Activated T-helper 17 cell treated with anti-CD3 and anti-CD28 coated beads, Interleukin-2, amount 50 U/mL, for 72 hours (primary cell): ENCODE data around the gene BIRC5. TPM values are rescaled to one million over a fixed set of nuclear protein-coding genes. Genes with fewer than 3 reads are reported as not detected.
A peak's percentile ranks its signal among the peaks of the same experiment; 100 is the strongest.
"Not testable (repeated sequence)": the region's sequence is repeated elsewhere in the genome, so short reads cannot be mapped to it uniquely, and the experiment has no call there.

Source experiments
- ATAC-seq: fragments of 150-1000 bp; cut with Tn5 transposase; replicated peaks from 2 replicates; pipeline ENCODE4 v1.10.0; 2021; ENCODE audit warnings: mild to moderate bottlenecking, moderate library complexity
- H3K27ac Mint-ChIP-seq: one replicate; pipeline ENCODE4 v1.8.0; 2022; ENCODE audit warnings: mixed read lengths
- H3K27me3 Mint-ChIP-seq: one replicate; pipeline ENCODE4 v1.8.0; 2022; ENCODE audit warnings: mixed read lengths
- H3K36me3 Mint-ChIP-seq: one replicate; pipeline ENCODE4 v1.8.0; 2022; ENCODE audit warnings: low read depth, mild to moderate bottlenecking, mixed read lengths
- H3K4me1 Mint-ChIP-seq: one replicate; pipeline ENCODE4 v1.8.0; 2022; ENCODE audit warnings: mixed read lengths
- H3K4me3 Mint-ChIP-seq: one replicate; pipeline ENCODE4 v1.8.0; 2022; ENCODE audit warnings: mild to moderate bottlenecking, mixed read lengths
- H3K9me3 Mint-ChIP-seq: one replicate; pipeline ENCODE4 v1.8.0; 2022; ENCODE audit warnings: mixed read lengths
- total RNA-seq, 2 donors: library from RNA; stranded (reverse); gene quantifications; one replicate each; pipeline ENCODE4 v1.2.3, GENCODE V29; 2022

Gene BIRC5
- total RNA-seq, 2 donors from 2014 or later, result 68.6 to 104 TPM

DNA sequence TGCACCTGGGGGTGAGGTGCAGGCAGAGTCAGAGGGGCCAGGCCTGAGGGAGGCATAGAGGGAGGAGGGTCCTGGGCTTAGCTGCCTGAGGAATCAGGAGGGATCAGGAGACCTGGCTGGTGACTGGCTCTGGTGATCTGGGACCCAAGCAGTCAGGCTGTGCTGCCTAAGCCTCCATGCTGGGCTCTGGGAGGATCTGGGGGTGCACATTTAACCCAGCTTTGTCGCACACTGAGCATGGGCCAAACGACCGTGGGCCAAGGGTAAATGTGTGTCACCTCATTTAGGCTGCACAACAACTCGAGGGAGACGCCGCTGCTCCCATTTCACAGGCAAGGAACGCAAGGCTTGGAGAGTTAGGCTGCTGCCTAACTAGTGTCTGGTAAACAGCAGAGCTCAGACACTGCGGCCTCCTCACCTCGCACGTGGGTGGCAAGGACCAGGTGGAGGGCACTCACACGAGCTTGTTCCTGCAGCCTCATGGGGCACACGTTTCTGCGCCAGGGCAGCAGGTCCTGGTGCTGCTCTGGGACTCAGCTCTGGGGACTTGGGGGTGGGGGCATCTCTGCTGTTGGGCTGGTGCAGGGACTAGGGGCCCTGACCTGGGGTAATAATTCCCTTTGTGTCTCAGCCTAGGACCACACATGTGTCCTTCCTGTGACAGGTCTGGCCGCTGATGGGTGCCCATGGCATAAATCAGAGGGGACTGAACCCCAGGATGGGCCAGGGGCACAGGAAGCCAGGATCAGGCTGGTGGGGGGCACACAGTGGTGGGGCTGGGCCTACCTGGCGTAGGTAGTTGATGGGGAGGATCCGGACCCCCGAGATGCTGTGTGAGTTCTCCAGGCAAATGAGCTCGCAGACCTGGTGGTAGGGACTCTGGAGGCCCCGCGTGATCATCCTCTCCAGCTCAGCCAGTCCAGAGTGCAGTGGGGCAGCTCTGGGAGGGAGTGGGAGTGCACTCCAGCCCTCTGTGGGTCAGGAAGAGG lies 36.1 kb downstream of the BIRC5 start:
- Mint-ChIP-seq H3K27me3 (no peaks in the 10 kb centered on the region), H3K9me3 (no peaks in the 10 kb centered on the region), H3K36me3 (no peaks in the 10 kb centered on the region), H3K4me1 (peaks cover 23% of the 10 kb centered on the region), H3K27ac (no peak overlapping the region), H3K4me3 (no peak overlapping the region)
- no peak for ATAC-seq

DNA sequence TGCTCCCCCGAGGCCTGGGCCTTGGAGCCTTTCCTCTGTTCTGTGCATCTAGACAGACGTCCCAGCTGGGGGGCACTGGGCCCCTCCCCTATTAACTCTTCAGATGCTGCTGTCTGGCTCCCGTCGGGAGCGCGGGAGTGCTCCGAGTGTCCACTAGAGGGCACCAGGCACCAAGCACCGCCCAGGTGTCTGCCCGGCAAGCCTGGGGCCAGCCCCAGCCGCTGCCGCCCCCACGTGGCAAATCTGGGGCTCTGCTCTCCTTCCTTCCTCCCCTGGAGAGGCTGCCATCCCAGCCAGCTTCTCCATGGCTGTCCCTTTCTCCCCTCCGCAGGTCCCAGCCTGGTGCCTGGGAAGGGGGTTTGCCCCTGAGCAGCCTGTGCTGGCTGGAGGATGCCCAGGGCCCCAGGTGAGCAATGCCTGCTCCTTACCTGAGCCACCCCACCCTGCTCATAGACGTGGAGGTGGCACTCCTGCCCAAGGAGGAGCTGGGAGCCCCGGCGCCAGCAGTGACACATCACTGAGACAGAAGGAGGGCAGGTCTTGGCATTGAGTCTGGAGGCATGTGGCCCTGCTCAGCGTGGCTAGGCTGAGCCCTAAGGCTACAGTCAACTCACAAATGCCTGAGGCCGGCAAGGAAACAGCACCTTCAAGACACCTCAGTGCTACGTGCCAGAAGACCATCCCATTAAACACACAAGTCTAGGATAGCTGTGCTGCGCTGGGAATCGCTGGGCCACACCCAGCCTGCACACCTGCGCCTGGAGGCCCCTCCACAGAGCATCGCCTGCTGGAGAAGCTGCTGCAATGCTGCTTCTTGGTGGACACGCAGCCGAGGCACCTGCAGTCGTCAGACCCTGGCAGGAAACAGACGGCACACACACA lies 37.1 kb downstream of the BIRC5 start:
- peak; percentile 82 for ATAC-seq
- no peak overlapping the region for H3K27ac Mint-ChIP-seq
- peak overlapping the region; percentile 69 for H3K4me3 Mint-ChIP-seq
- no peaks in the 10 kb centered on the region for H3K27me3 Mint-ChIP-seq
- peaks cover 23% of the 10 kb centered on the region for H3K4me1 Mint-ChIP-seq
- no peaks in the 10 kb centered on the region for H3K9me3 Mint-ChIP-seq
- H3K36me3 Mint-ChIP-seq, result no peaks in the 10 kb centered on the region

DNA sequence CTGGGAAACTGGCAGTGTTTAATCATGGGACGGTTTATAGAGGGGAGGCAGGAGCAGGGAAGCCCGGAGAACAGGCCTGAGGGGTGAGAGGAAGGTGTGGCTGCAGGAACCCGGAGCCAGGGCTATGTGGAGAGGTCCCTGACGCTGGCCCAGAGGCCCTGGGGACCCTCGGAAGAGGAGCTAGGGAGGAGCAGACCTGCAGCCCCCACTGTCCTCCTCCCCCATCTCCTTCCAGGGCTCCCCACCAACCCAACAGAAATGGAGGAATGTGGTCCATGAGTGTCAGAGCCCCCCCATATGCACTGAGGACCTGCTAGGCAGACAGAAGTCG lies 37.7 kb downstream of the BIRC5 start:
- H3K4me1 Mint-ChIP-seq, result peaks cover 23% of the 10 kb centered on the region
- ATAC-seq, result no peak
- no peak overlapping the region for H3K27ac Mint-ChIP-seq
- H3K4me3 Mint-ChIP-seq, result peak overlapping the region; percentile 69
- no peaks in the 10 kb centered on the region for H3K27me3 Mint-ChIP-seq
- H3K9me3 Mint-ChIP-seq, result no peaks in the 10 kb centered on the region
- no peaks in the 10 kb centered on the region for H3K36me3 Mint-ChIP-seq

DNA sequence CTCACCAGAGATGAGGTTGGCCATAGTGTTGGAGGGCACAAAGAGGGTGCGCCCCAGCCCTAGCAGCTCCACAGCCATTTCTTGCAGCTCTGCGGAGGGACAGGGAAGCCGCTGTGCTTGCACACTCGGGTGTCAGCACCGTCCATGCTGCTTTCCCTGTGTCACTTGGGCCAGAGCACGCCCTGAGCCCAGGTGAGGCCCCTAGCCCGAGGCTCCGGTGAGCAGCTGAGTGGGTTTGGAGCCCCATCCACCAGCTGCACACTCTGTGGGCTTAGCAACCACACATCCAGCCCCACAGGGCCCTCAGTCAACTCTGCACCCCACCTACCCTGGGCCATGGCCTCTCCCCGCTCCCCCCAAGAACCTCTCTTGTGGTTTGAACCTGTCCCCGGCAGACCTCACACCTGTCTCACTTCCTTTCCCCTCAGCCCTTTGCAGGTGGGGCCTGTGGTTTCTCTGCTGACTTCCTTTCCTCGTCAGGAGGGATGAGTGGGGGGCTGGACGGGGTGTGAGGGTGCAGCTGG lies 38.1 kb downstream of the BIRC5 start:
- no peaks in the 10 kb centered on the region for H3K9me3 Mint-ChIP-seq
- ATAC-seq, result no peak
- H3K27ac Mint-ChIP-seq, result peak overlapping the region; percentile 52
- H3K36me3 Mint-ChIP-seq, result no peaks in the 10 kb centered on the region
- H3K4me3 Mint-ChIP-seq, result peak overlapping the region; percentile 69
- H3K27me3 Mint-ChIP-seq, result no peaks in the 10 kb centered on the region
- peaks cover 23% of the 10 kb centered on the region for H3K4me1 Mint-ChIP-seq

DNA sequence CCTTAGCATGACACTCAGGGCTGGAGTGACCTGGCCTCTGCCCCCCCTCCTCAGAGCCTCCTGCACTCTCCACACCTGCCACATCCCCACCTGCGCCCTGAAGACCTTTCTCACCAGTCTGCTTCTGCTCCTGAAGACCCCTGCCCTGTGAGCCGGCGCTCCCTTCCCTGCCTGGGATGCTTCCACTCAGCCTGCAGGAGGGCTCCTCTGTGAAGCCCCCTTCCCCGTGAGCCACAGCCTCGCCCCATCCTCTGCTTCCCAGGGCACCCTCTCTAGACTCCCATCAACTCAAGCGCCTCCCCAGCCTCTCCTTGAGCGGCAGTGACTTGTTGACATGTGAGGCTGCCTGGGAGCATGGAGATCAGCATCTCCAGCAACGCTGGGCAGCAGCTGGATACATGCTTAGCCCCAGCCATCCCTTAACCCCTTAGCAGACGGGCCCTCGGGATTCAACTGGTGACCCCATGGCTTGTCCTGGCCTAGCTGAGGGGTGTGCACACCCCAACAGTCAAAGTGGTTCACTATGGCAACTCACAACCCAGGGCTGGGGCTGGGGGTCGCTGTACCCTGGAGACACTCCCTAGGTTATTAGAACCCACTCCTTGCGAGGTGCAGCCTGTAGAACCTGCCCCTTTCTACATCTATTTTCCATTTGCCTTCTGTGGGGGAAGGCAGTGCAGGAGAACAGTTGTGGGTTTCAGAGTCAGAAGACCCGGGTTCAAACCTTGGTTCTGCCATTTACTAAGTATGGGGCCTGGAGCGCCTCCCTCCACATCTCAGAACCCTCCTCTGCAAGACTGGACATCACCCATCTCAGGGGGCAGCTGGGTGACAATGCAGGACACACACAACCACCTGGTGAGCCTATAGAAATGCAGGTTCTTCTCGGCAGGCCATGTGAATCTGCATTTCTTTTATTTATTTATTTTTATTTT lies 38.9 kb downstream of the BIRC5 start:
- Mint-ChIP-seq H3K36me3 (no peaks in the 10 kb centered on the region), H3K4me1 (peaks cover 27% of the 10 kb centered on the region), H3K9me3 (no peaks in the 10 kb centered on the region), H3K27ac (peak overlapping the region; percentile 52), H3K27me3 (no peaks in the 10 kb centered on the region), H3K4me3 (peak overlapping the region; percentile 69)
- ATAC-seq, result no peak

DNA sequence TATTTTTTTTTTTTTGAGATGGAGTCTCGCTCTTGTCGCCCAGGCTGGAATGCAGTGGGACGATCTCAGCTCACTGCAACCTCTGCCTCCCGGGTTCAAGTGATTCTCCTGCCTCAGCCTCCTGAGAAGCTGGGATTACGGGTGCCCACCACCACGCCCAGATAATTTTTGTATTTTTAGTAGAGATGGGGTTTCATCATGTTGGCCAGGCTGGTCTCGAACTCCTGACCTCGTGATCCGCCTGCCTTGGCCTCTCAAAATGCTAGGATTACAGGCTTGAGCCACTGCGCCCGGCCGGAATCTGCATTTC lies 39.5 kb downstream of the BIRC5 start:
- not testable (repeated sequence) for ATAC-seq, H3K27me3 Mint-ChIP-seq, H3K36me3 Mint-ChIP-seq, H3K27ac Mint-ChIP-seq, H3K9me3 Mint-ChIP-seq
- Mint-ChIP-seq H3K4me3 (peak overlapping the region; percentile 69), H3K4me1 (peaks cover 31% of the 10 kb centered on the region)

DNA sequence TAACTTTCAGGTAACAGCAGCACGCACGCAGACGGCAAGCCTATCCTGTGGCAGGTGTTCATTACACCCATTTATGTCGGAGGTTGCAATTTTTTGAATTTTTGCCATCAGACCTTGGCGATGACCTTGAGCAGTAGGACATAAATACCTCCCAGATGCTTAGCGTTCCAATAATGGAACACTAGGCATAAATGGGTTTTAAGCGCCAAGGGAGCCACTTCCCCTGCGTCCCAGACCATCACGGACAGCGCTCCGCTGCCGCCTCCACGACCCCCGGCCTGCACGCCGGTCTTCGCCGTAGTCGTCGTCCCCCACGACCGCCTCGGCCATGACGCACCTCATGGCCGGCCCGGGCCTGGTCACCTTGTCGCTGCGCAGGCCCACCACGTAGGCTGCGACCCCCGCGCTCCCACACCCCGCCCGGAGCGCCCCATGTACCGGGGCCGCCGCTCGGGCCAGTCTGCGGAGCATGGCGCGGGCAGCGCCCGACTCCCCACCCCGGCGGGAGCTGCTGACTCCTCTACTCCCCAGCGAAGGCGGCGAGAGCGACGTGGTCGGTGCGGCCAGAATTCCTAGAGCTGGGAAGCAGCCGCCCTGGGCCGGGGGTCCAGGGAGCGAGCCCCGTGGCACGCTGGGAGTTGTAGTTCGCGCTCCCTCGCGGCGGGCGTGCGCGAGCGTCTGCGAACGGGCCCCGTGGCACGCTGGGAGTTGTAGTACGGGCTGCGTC lies 40.1 kb downstream of the BIRC5 start:
- peak overlapping the region; percentile 69 for H3K4me3 Mint-ChIP-seq
- H3K9me3 Mint-ChIP-seq, result no peaks in the 10 kb centered on the region
- ATAC-seq, result peak; percentile 78
- H3K4me1 Mint-ChIP-seq, result peaks cover 31% of the 10 kb centered on the region
- no peaks in the 10 kb centered on the region for H3K36me3 Mint-ChIP-seq
- no peak overlapping the region for H3K27ac Mint-ChIP-seq
- no peaks in the 10 kb centered on the region for H3K27me3 Mint-ChIP-seq

DNA sequence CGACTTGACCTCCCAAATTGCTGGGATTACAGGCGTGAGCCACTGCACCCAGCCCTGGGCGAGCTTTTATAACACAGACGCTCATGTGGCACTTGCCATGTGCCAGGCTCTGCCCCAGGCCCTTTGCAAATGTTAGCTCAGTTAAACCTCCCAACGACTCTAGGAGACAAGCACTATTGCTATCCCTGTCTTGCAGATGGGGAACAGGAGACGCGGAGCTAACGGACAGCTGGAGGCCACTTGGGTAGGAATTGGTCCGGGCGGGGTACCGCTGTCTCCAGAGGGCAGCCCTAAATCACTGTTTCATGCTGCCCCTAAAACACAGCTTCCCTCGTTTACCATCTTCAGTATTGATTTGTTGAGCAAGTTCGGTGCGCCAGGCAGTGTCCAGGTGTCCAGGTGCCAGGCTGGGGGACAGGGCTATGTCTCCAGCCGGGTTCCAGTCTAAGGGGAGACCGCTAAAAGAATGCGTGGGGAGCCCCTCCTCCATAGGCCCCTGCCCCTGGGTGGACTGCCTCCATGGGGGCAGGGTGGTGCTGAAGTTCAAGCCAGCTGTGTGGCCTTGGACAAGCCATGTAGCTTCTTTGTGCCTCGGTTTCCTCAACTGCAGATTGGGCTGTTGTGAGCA lies 41.1 kb downstream of the BIRC5 start:
- H3K36me3 Mint-ChIP-seq, result no peaks in the 10 kb centered on the region
- no peak for ATAC-seq
- H3K4me3 Mint-ChIP-seq, result peak overlapping the region; percentile 69
- no peaks in the 10 kb centered on the region for H3K27me3 Mint-ChIP-seq
- no peak overlapping the region for H3K27ac Mint-ChIP-seq
- H3K4me1 Mint-ChIP-seq, result peaks cover 37% of the 10 kb centered on the region
- no peaks in the 10 kb centered on the region for H3K9me3 Mint-ChIP-seq

DNA sequence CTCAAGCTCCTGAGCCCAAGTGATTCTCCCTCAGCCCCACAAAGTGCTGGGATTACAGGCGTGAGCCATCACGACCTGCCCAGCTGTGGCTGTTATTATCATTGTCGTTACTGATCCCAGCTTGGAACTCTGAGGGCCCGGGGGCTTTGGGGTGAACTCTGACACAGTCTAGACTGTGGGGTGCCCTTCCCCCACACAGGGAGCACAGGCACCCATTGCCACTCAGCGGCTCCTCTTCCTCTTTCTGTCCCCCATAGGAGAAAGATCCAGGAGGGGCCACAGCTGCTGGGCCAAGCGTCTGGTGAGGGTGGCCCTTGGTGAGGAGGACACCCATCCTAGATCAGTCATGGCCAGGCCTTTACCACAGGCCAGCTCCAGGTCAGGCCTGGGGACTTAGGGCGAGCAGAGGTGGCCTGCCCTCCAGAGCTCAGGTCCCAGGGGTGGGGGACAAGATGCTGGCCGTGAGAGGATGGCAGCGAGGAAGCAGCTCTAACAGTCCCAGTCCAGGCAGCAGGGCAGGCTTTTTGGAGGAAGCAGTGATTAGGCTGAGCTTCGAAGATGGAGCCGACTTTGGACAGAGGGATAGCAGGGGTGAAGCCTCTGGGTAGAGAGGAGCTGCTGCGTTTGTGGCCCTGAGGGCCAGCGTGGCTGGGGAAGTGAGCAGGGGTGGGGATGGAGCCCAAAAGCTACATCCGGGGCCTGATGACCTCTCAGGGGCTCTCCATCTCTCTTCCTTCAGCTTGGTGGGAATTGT lies 42.1 kb downstream of the BIRC5 start:
- H3K27me3 Mint-ChIP-seq, result no peaks in the 10 kb centered on the region
- no peaks in the 10 kb centered on the region for H3K36me3 Mint-ChIP-seq
- no peak overlapping the region for H3K27ac Mint-ChIP-seq
- no peak overlapping the region for H3K4me3 Mint-ChIP-seq
- ATAC-seq, result no peak
- peaks cover 37% of the 10 kb centered on the region for H3K4me1 Mint-ChIP-seq
- H3K9me3 Mint-ChIP-seq, result no peaks in the 10 kb centered on the region

DNA sequence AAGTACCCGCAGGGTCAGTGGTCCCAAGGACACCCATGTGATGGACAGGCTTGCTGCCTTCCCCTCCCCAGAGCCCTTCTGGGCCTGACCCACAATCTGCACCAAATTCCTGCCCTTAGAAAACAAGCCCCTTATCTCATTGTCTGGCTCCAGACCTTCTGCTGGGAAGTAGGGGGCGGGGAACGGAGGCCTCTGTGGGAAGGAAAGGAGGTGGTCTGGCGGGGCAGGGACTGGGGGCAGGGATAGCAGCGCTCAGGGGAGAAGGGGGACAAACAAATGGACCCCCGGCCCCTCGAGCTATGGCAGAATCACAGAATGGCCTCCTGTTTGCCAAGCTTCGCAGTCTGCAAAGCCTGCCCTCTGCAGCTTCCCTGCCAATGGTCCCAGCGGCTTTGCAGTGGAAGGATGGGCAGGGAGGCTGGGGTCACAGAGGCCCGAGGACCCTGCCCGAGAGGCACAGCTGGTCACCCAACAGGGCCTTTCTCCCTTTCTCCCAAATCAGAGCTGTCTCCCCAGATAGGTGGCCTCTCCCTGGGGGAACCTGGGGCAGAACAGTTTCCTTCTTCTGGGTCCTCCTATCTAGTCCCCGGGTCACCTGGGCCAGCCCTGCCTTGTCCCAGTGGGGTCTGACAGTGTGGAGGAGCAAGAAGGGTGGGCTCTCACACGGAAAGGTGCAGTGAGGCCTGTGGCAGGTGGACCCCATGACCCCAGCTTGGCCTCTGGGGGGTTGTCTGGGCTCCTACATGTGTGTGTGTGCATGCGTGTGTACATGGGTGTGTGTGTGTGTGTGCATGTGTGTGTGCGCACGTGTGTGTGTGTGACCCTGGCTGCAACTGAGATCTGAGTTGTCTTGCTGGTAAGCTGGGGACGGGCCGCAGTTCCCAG lies 42.9 kb downstream of the BIRC5 start:
- peaks cover 32% of the 10 kb centered on the region for H3K4me1 Mint-ChIP-seq
- H3K9me3 Mint-ChIP-seq, result no peaks in the 10 kb centered on the region
- no peak for ATAC-seq
- no peak overlapping the region for H3K27ac Mint-ChIP-seq
- H3K4me3 Mint-ChIP-seq, result no peak overlapping the region
- no peaks in the 10 kb centered on the region for H3K27me3 Mint-ChIP-seq
- H3K36me3 Mint-ChIP-seq, result no peaks in the 10 kb centered on the region

DNA sequence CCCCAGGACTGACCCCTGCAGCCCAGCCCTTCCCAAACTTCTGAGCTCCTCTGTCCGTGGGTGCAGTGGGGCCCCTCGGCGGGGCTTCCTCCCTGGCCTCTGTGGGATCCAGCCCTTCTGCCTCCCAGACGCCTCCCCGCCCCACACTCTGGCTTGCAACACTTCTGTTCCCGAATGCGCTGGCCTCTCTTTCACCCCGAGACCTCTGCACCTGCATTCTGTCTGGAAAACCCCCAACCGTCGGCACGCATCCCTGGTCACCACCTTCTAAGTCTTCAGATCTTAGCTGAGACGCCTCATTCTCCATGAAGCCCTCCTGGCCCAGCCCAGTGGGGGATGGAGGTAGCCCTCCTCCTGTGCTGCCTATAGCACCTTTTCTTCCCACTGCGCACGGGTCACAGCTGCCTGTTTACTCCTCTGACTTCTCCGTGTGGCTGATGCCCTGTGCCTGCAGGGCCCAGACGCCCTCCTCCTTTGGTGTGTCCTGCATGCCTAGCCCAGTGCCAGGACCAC lies 43.8 kb downstream of the BIRC5 start:
- Mint-ChIP-seq H3K9me3 (no peaks in the 10 kb centered on the region), H3K4me1 (peaks cover 25% of the 10 kb centered on the region), H3K27ac (peak overlapping the region; percentile 81), H3K36me3 (no peaks in the 10 kb centered on the region), H3K27me3 (no peaks in the 10 kb centered on the region), H3K4me3 (peak overlapping the region; percentile 74)
- peak; percentile 10 for ATAC-seq
